Astrocyte (in vitro differentiated cells and primary cell): ENCODE results near the gene ATP2B3. TPM values are rescaled to one million over a fixed set of nuclear protein-coding genes. Genes with fewer than 3 reads are reported as not detected.

Source experiments
- DNase-seq: peaks from one replicate; pipeline ENCODE4 v3.0.0-alpha.2; 2010; ENCODE audit warnings: low read depth
- FAIRE-seq: peaks from 2 replicates; lab custom pipeline; 2011; peaks lifted over from hg19 to GRCh38; lab: Jason Lieb, UNC
- H2AFZ ChIP-seq: 2 replicates; pipeline ENCODE4 v1.6.0; 2012; ENCODE audit warnings: low read depth, low read length, inconsistent platforms
- H3K27ac ChIP-seq: 2 replicates; pipeline ENCODE4 v1.5.1; 2011; ENCODE audit warnings: low read depth, low read length, inconsistent platforms
- H3K27me3 ChIP-seq: 2 replicates; pipeline ENCODE4 v1.6.0; 2011; ENCODE audit warnings: low read length, inconsistent platforms; ENCODE audit not compliant: insufficient read depth
- H3K36me3 ChIP-seq: 2 replicates; pipeline ENCODE4 v1.5.1; 2011; ENCODE audit warnings: low read length, inconsistent platforms; ENCODE audit not compliant: insufficient read depth
- H3K4me1 ChIP-seq: 2 replicates; pipeline ENCODE4 v1.5.1; 2011; ENCODE audit warnings: low read length, inconsistent platforms; ENCODE audit not compliant: insufficient read depth
- H3K4me2 ChIP-seq: 2 replicates; pipeline ENCODE4 v1.6.0; 2012; ENCODE audit warnings: low read length, inconsistent platforms
- H3K4me3 ChIP-seq: 2 replicates; pipeline ENCODE4 v1.5.1; 2011; ENCODE audit warnings: low read depth, mild to moderate bottlenecking, low read length, inconsistent platforms; ENCODE audit not compliant: insufficient read depth
- H3K79me2 ChIP-seq: 2 replicates; pipeline ENCODE4 v1.6.0; 2012; ENCODE audit warnings: mild to moderate bottlenecking, low read length, inconsistent platforms; ENCODE audit not compliant: insufficient read depth
- H3K9ac ChIP-seq: 2 replicates; pipeline ENCODE4 v1.6.0; 2012; ENCODE audit warnings: mild to moderate bottlenecking, low read length, inconsistent platforms
- H3K9me3 ChIP-seq: 2 replicates; pipeline ENCODE4 v1.5.1; 2012; ENCODE audit warnings: low read depth, mild to moderate bottlenecking, low read length, inconsistent platforms; ENCODE audit not compliant: insufficient read depth
- H4K20me1 ChIP-seq: 2 replicates; pipeline ENCODE4 v1.6.0; 2012; ENCODE audit warnings: low read length, inconsistent platforms; ENCODE audit not compliant: insufficient read depth
- H3K27ac Mint-ChIP-seq: one replicate; pipeline ENCODE4 v1.8.0; 2021; ENCODE audit warnings: mild to moderate bottlenecking, mixed read lengths; ENCODE audit not compliant: unreplicated experiment
- H3K27me3 Mint-ChIP-seq: one replicate; pipeline ENCODE4 v1.8.0; 2021; ENCODE audit warnings: low read depth, mixed read lengths; ENCODE audit not compliant: unreplicated experiment
- H3K36me3 Mint-ChIP-seq: one replicate; pipeline ENCODE4 v1.8.0; 2021; ENCODE audit warnings: low read depth, mixed read lengths; ENCODE audit not compliant: unreplicated experiment
- H3K4me1 Mint-ChIP-seq: one replicate; pipeline ENCODE4 v1.8.0; 2021; ENCODE audit warnings: low read depth, mixed read lengths; ENCODE audit not compliant: unreplicated experiment
- H3K4me3 Mint-ChIP-seq: one replicate; pipeline ENCODE4 v1.8.0; 2021; ENCODE audit warnings: mild to moderate bottlenecking, moderate library complexity, mixed read lengths; ENCODE audit not compliant: unreplicated experiment
- H3K9me3 Mint-ChIP-seq: one replicate; pipeline ENCODE4 v1.8.0; 2021; ENCODE audit warnings: mild to moderate bottlenecking, mixed read lengths; ENCODE audit not compliant: unreplicated experiment
- CTCF ChIP-seq: IDR thresholded peaks from 2 replicates; pipeline ENCODE4 v1.5.1; 2011; ENCODE audit warnings: low read depth, mild to moderate bottlenecking, inconsistent platforms, low read length, moderate library complexity; ENCODE audit not compliant: insufficient read depth
- EZH2 ChIP-seq: IDR thresholded peaks from 2 replicates; pipeline ENCODE4 v1.6.1; 2012; ENCODE audit warnings: mild to moderate bottlenecking, low read length, inconsistent platforms; ENCODE audit not compliant: insufficient read depth
- total RNA-seq: library from RNA; stranded (reverse); gene quantifications from 2 replicates; pipeline ENCODE4 v1.2.1, GENCODE V29; 2021

The ATP2B3 gene
- total RNA-seq, 1 donor from 2014 or later = 0.52 TPM

- TF ChIP-seq CTCF = no peak
- TF ChIP-seq EZH2 = no peak
- Histone ChIP-seq H3K4me2 (no peak overlapping the region), H3K27me3 (no peaks in the 10 kb centered on the region), H3K79me2 (peaks cover 28% of the 10 kb centered on the region), H3K9ac (no peak overlapping the region), H3K4me1 (peaks cover 27% of the 10 kb centered on the region), H4K20me1 (peaks cover 8% of the 10 kb centered on the region), H3K9me3 (no peaks in the 10 kb centered on the region), H3K27ac (no peak overlapping the region), H3K4me3 (no peak overlapping the region), H2AFZ (no peak overlapping the region), H3K36me3 (no peaks in the 10 kb centered on the region)
- FAIRE-seq (no peak), DNase-seq (no peak)
- Mint-ChIP-seq H3K27me3 (no peaks in the 10 kb centered on the region), H3K4me1 (peaks cover 5% of the 10 kb centered on the region), H3K4me3 (no peak overlapping the region), H3K36me3 (no peaks in the 10 kb centered on the region), H3K9me3 (no peaks in the 10 kb centered on the region), H3K27ac (no peak overlapping the region)
These were observed 24.4 kb upstream of the ATP2B3 start for GRCh38 chrX:153493085-153493484.

- H3K27ac ChIP-seq = peak overlapping the region; percentile 19
- Mint-ChIP-seq H3K27ac (no peak overlapping the region), H3K27me3 (no peaks in the 10 kb centered on the region)
These were observed 23.4 kb upstream of the ATP2B3 start for GRCh38 chrX:153494061-153494460.

More at GRCh38 chrX:153494061-153494460, 23.4 kb upstream of the ATP2B3 start:
- Mint-ChIP-seq H3K4me3 (no peak overlapping the region), H3K4me1 (peaks cover 5% of the 10 kb centered on the region), H3K36me3 (no peaks in the 10 kb centered on the region), H3K9me3 (no peaks in the 10 kb centered on the region)
- peaks cover 36% of the 10 kb centered on the region for H3K79me2 ChIP-seq
- peak overlapping the region; percentile 50 for H3K9ac ChIP-seq
- DNase-seq (no peak), FAIRE-seq (no peak)
- H3K27me3 ChIP-seq = no peaks in the 10 kb centered on the region
- H3K4me2 ChIP-seq = peak overlapping the region; percentile 76
- peaks cover 14% of the 10 kb centered on the region for H4K20me1 ChIP-seq
- no peak overlapping the region for H2AFZ ChIP-seq
- no peaks in the 10 kb centered on the region for H3K9me3 ChIP-seq
- no peaks in the 10 kb centered on the region for H3K36me3 ChIP-seq
- TF ChIP-seq EZH2 (no peak), CTCF (no peak)
- H3K4me3 ChIP-seq = no peak overlapping the region
- H3K4me1 ChIP-seq = peaks cover 19% of the 10 kb centered on the region
